HG03108 (cell line): ENCODE results near the gene KCNAB2.

ENCODE experiments used
- ATAC-seq: cut with Tn5 transposase; IDR thresholded peaks from one replicate; pipeline ENCODE4 v1.9.1; 2021; ENCODE audit warnings: moderate library complexity; ENCODE audit not compliant: unreplicated experiment

The KCNAB2 gene

DNA sequence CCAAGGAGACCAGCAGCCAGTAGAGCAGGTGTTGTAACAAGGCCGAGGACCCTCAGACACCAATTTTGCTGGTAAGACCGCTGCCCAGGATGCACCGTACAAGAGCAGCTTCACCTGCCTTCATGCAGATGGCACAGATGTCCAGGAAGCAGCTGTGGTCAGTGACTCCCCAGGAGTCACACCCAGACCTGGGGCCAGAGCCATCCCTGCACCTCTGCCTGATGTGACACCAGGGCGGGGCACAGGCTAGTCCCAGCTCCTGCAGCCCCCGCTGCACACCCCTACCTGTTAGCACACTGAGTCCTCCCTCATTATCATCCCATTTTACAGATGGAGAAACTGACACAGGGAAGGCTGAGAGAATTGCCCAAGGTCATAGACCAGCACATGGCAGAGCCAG lies 16.3 kb upstream of the KCNAB2 start:
- no peak for ATAC-seq

DNA sequence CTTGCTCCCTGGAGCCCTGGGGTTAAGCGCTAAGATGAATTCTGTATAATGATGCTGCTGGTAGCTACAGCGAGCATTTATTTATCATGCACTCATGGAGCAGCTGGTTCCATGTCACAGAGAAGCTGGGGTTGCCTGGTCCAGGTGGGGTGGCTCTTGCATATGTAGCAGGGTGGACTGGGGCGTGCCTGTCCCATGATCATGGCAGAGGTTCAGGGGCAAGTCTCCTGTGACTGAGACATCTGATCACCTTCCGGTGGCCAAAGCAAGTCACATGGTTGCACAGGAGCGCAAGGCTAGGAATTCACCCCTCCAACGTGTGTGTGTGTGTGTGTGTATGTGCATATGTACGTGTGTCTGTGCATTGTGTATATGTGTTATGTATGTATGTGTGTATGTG lies 15.6 kb upstream of the KCNAB2 start:
- no peak for ATAC-seq

DNA sequence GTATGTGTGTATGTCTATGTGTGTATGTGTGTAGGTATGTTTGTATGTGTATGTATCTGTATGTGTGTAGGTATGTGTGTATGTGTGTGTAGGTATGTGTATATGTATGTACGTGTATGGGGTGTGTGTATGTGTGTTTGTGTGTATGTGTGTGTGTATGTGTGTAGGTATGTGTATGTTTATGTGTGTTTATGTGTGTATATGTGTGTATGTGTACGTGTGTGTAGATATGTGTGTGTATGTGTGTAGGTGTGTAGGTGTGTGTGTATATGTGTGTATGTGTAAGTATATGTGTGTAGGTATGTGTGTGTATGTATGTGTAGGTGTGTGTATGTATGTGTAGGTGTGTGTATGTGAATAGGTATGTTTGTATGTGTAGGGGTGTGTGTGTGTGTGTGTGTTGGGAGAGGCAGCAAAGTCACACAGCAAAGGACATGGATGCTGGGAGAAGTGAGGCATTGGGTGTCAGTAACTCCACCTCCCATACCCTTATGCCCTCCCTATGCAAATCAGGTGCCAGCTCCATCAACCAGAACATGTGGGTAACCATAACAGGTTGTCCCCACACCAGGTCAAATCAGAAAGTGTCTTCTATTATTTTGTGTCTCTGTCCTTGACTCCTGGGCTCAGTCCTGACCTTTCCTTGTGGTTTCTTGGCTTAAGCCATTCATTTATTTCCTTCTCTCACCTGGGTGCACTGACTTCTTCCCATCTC lies 15.0 kb upstream of the KCNAB2 start:
- ATAC-seq, result no peak

DNA sequence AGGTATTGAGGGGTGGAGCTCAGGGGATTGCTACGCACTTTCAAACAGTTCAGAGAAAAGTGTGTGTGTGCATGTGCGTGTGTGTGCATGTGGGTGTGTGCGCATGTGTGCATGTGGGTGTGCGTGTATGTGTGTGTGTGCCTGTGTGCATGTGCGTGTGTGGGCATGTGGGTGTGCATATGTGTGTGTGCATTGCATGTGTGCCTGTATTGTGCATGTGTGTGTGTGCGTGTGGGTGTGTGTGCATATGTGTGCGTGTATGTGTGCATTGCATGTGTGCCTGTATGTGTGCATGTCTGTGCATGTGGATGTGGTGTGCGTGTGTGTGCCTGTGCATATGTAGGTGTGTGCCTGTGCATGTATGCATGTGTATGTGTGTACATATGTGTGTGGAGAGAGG lies 12.6 kb upstream of the KCNAB2 start:
- ATAC-seq, result no peak

DNA sequence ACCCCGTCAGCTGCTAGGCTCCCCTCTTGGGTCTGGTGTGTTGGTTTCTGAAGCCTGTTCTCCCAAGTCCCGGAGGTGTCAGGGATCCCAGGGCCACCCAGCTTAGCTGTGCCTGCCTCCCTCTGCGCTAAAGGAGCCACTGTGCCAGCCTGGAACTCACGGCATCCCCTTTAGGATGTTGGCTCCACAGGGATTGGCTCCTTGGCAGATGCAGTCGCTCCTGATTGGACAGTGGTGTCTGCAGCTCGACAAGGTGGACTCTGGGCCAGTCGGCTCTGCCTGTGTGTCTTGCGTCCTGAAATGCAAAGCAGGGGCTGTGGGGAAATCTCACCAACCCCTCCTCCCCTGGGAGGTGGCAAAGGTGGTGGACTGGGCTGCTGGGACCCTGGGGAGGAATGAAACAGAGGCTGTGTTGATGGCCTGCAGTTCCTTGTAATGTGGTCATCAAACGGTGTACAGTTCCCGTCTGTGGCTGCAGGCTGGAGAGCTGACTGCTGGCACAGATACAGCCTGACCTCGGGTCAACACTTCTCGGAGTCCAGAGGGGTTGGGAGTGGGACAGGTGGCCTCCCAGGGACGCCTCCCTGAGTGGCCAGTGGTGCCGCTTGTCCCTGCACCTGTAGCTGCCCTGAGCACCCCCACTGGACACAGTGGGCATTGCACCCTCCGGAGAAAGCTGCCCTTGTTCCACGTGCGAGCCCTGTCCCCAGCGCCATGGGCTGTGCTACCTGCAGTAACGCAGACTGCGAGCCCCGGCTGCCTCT lies 11.5 kb upstream of the KCNAB2 start:
- no peak for ATAC-seq

DNA sequence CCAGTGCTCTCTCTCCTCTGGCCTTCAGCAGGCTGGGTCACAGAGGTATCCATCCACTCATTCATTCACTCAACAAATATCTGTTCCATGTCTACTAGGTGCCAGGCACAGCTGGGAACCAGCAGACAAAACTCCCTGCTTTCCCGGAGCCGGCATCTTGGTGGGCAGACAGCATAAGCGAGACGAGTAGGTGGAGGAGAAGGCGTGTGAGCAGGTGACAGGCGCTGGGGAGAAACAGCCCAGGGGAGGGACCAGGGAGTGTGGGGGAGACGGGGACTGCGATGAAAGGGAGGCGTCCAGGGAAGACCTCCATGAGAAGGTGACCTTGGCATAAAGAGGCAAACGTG lies 11.0 kb upstream of the KCNAB2 start:
- ATAC-seq, result no peak

DNA sequence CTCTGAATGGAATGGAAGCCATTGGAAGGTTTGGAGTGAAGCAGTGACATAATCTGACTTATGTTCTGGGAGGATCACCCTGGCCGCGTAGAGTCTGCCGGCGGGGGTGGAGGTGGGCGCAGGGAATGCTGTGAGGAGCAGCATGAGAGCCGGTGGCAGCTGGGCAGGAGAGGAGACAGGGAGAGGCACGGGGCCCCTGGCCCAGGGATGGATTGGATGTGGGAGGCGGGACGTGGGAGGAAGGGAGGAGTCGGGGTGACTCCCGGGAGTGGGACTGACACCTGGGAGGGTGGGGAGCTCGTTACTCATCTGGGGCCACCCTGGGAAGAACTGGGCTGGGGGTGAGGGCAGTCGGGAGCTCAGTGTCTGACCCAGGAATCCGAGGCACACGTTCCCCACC lies 10.4 kb upstream of the KCNAB2 start:
- ATAC-seq, result no peak

DNA sequence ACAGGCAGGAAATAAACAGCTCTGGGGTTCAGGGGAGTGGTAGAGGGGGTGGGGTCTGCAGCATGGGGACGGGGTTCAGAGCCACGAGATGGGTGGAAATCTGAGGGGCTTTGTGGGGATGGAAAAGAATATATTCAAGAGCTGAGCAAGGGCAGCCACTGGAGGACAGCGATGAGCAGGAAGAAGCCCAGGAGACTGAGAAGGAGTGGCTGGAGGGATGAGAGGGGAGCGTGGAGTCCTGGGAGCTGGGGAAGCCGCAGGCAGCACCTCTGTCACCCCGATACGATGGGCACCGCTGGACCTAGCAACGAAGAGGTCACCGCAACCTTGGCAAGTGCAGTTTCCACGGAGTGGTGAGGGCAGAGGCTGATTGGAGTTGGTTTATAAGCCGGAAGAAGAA lies 10.0 kb upstream of the KCNAB2 start:
- no peak for ATAC-seq

DNA sequence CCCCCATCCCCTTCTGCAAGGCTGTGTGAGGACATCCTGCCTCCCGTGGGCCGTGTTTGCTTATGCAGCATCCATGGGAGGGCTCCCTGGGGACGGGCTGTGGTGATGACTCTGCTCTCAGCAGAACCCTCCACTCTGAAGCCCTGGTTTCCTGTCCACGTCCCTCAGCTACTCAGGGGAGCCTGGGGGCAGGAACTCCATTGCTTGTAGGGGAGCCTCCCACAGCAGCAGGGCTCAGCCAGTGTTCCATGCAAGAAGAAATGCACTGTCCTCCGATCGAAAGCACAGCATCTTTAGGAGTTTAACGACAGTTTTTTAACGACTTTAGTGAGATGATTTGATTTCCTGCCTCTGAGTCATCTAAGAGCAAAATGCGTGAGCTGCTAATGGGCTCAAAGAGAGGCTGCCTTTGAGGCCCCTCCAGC lies 8.3 kb upstream of the KCNAB2 start:
- peak; percentile 73 for ATAC-seq

DNA sequence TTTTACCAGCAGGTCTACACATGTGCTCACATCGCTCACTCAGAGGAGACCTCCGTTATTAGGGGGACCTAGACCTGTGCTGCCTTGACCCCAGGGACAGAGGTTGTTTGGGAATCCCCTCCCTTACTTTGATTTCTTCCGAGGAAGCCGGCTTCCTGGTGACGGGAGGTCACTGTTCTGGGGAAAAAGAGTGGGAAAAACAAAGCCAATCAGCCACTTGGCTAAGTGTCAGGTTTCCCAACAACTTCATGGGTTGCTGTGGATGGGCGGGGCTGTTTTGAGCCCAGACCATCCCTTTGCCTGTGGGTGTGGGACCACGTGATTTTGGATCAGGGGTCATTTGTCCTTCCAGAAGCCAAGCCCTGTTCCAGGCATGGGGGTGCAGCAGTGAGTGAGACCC lies 7.1 kb upstream of the KCNAB2 start:
- ATAC-seq, result no peak

DNA sequence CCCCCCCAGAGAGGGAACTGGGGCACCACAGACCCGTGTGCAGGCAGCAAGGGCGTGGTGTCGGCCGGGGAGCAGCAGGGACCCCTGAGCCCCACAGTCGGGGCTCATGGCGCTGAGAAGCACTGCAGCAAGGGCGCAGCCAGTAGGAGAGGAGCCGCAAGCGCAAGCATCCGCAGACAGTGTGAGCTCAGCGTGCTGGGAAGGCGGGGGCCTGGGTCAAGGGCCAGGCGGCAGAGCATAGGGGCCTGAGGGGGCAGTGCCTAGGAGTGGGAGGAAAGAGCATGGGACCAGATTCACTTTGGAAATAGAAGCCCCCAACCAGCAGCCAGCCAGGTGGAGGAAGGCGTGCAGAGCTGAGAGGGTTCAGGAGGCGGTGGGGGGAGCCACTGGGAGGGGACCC lies 6.7 kb upstream of the KCNAB2 start:
- no peak for ATAC-seq

DNA sequence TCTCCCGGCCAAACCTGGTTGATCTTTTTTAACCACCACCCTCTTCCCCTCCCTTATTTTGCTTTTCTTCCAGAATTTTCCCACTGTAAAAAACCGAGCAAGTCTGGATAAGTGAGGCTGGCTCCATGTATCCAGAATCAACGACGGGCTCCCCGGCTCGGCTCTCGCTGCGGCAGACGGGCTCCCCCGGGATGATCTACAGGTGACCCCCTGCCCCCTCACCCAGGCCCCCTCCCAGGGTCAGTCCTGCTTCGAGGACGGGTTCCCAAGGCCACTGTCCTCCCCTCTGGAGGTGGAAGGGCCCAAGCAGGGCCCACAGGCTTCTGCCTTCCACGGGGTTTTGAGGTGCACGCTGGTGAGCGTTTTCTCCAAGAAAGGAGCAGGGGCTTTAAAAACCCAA lies 5.2 kb upstream of the KCNAB2 start:
- no peak for ATAC-seq

DNA sequence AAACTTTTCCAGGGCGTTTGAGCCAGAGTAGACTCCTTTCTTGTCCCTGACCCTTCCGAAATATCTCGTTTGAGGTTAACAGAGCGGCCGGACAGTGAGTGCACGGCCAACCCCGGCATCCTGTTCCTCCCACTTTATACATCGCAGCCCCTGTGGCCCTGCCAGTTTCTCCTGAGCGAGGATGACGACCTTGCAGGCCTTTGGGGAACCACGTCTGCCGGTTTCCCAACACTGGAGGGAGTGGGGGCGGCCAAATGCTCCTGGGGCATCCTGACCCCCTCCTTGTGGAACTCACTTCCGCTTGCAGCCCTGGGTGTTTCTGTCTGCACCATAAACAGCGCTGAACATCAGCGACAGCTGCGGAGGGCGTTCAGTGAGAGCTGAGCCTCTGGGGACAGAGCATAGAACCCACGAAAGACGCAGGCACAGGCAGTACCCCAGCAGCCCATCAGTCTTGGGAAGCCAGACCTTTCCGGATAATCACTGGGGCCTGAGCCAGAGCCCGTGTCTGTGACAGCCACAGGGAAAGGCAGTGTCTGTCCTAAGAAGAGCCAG lies 4.8 kb upstream of the KCNAB2 start:
- ATAC-seq, result no peak

DNA sequence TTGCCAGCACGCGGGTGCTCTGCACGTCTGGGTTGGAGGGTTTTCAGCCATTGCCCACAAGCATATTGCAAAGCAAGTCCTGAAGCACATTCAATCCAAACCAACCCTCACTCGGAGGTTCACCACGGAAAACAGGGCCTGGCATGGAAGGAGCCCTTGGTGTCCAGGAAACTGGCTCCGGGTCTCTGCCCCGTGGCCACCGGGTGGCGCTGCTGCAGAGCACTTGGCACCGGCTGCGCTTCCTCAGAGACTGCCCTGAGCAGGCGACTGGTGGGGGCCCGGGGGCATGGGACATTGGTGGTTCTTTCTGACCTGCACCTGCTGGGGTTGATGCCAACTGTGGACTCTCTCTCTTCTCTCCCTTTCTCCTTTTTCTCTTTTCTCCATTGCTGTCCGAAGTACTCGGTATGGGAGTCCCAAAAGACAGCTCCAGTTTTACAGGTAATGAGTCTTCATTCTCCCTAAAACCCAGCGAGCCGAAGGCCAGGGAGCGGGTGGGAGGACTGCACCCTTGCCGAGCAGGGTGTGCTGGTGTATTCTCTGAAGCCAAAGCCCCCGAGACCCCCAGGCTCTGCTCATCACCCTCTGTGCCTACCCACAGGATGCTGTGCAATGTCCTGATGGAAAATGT lies 4.1 kb upstream of the KCNAB2 start:
- no peak for ATAC-seq

DNA sequence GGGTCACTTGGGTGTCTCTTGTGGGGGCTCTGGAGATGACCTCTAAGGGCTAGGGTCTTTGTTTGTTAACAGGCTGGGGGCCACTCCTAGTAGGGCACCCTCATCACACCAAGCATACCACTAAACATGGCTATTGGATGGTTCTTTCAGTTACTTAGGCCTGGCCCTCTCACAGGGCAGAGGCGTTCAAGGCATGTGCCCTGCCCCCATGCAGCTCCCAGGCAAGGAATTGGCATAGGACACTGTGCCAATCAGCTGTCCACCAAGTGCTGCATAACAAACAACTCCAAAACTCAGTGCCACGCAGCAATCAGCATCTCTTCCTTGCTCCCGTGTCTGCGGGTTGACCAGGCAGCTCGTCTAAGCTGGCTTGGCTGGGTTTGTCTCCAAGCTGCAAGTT lies 2.1 kb upstream of the KCNAB2 start:
- no peak for ATAC-seq

DNA sequence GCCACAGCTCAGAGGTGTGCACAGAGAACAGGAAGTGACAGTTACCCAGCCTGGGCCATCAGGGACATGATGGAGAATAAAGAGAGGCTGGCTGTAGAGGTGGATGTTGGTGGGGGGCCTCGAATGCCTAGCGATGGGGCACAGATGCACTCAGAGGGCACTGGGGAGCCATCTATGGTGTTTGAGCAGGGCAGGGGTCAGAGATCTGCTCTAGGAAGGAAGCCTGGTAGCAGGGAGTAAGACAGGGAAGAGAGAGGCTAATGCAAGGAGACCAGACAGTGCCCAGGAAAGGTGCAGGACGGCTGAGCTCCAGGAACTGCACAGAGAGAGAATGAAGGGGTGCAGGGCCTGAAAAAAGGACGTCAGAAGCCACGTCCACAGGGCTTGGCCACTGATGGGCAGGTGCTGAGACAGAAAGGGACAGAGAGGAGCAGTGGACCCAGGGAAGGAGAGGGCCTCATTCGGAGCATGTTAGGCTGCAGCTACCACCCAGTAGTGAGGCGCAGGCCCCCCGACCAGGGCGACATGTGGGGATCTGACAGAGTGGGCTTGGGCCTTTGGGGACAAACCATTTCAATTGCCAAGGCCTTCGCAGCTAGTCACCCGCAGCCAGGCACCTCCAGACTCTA lies 1.1 kb upstream of the KCNAB2 start:
- no peak for ATAC-seq

DNA sequence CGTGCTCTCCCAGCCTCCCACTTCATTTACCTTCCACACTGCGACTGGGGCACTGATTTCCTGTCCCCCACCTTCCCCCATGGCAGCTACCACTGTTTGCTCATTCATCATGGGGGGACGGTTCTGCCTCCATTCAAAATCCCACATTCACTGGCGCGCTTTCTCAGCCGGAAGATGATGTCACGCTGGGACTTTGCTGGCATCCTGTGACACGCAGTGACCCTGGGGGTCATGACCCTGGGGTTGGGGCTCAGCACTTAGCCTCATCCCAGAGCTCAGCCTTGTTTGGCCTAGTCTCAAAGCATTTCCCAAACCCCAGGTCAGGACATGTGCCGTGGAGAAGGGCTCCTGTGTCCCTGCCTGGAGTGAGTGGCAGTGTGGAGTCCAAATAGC lies 582 bp upstream of the KCNAB2 start:
- ATAC-seq, result no peak

DNA sequence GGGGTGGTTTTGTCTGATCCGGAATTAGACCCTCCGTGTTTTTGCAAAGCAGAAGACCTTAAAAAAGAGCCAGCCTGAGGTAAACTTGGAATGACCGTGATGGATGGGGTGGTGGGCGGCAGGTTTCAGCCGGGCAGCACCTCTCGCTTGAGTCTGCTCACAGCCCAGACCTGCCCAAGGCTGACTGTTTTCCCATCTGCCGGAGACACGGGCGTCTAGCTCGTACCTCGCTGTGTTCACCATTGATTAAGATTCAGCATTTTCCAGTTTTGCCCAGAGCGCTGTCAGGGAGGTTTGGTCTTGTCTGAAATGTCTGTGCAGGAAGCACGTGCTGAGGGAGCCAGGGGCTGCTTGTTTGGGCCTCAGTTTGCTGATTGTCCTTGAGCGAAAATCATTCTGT lies 591 bp downstream of the KCNAB2 start:
- ATAC-seq, result no peak

DNA sequence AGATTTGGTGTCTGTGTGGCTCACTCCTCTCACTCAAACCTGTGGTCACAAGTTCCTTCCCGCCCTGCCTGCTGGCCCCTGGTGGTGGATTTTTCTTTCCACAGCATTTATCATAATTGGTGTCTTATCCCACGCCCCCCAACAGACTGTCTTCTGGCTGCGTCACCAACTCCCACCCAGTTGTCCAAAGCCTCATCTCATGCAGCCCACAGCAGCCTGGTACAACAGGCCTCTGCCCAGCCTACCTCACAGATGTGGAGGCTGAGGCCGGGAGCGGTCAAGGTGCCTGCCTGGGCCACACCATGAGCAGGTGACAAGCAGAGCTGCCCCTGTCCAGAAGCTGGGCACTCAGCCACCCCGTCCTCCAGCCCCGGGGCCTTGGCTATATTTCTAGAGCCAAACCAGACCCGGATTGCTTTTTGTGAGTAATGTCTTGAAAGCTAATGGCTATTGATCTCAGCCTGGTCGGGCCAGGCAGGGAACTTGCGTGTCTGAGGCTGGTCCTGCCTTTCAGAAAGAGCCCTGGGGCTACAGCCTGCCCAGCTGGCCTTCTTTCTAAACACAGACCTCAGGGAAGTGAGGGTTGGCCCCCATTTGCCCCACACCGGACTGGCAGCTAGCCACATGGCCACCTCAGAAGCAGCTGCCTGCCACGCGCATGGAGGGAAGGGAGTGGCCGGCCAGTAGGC lies 2.6 kb downstream of the KCNAB2 start:
- no peak for ATAC-seq

DNA sequence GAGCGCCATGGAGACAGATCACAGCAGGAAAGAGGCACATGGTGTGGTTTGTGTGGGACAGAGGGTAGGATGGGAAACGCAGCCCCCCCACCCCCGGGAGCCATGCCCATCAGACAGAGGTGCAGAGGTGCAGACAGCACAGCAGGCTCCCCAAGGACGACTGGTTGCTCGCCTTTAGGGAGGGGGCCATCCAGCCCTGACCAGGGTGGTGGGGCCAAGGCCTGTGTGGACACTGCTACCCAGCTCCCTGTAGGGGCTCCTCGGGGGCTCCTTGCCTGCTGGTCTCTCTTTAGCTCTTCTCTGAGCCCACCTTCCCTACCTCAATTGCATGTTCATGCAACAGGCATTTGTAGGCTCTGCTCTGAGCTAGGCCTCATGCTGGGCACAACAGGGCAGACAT lies 3.7 kb downstream of the KCNAB2 start:
- no peak for ATAC-seq

DNA sequence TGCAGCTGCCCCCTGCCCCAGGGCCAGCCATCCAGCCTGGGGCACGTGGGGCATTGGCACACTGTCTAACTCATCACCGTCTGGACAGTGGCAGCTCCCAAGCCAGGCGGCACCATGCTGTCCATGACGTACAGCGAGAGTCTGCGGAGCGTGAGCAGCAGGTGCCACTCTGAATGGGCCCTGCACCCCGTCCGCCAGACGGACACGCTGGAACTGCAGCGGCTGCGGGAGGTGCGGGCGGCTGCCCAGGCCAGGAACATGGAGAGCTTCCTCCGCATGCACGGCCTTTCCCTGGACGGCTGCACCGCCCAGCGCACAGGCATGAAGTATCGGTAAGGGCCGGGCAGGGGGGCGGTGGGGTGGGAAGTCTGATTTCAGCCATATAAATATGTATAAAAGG lies 5.7 kb downstream of the KCNAB2 start:
- ATAC-seq, result no peak
